ENCODE measurements around the gene PRSS22. TPM values are rescaled to one million over a fixed set of nuclear protein-coding genes. Genes with fewer than 3 reads are reported as not detected.

PRSS22 gene
- total and polyA plus RNA-seq, 2 experiments from 2014 or later = 1.3 to 2.0 TPM

- Histone ChIP-seq H3K9me2 (ENCODE audit: insufficient read depth) (no peaks in the 10 kb centered on the region), H3K4me2 (no peak overlapping the region), H3K4me3 (no peak overlapping the region), H3K36me3 (ENCODE audit: insufficient read depth) (no peaks in the 10 kb centered on the region), H3K27me3 (ENCODE audit: insufficient read depth) (no peaks in the 10 kb centered on the region), H3K79me2 (replicated peaks; ENCODE audit: insufficient read depth) (no peaks in the 10 kb centered on the region), H3F3A (replicated peaks; ENCODE audit: low read depth) (no peaks in the 10 kb centered on the region), H2AFZ (no peak overlapping the region), H3K4me1 (ENCODE audit: insufficient read depth) (no peaks in the 10 kb centered on the region), H4K20me1 (replicated peaks; ENCODE audit: insufficient read depth) (no peaks in the 10 kb centered on the region), H3K27ac (ENCODE audit: low read depth) (no peak overlapping the region)
- Mint-ChIP-seq H3K4me1 (no peaks in the 10 kb centered on the region), H3K36me3 (ENCODE audit: low read depth) (no peaks in the 10 kb centered on the region), H3K27ac (no peak overlapping the region), H3K9me3 (no peaks in the 10 kb centered on the region), H3K27me3 (ENCODE audit: insufficient read depth, low read depth, poor library complexity) (peaks cover 6% of the 10 kb centered on the region), H3K4me3 (no peak overlapping the region)
- TF ChIP-seq POLR2AphosphoS5 (IDR thresholded peaks at IDR 0.05; ENCODE audit: low read depth) (no peak), ZNF331 (CRISPR knock-in tag; IDR thresholded peaks at IDR 0.05; ENCODE audit: low read depth) (no peak), REST (IDR thresholded peaks at IDR 0.05; ENCODE audit: unreplicated experiment) (no peak), EZH2 (IDR thresholded peaks at IDR 0.05; ENCODE audit: low read depth, unreplicated experiment) (no peak), ZNF114 (CRISPR knock-in tag; IDR thresholded peaks at IDR 0.05) (no peak), ZNF462 (CRISPR knock-in tag; IDR thresholded peaks at IDR 0.05) (no peak), STAT1 (IDR thresholded peaks at IDR 0.05; ENCODE audit: unreplicated experiment) (no peak), EZH2phosphoT487 (IDR thresholded peaks at IDR 0.05; ENCODE audit: unreplicated experiment) (no peak), NANOG (IDR thresholded peaks at IDR 0.05; ENCODE audit: borderline replicate concordance) (no peak), CREB1 (CRISPR knock-in tag; IDR thresholded peaks at IDR 0.05; ENCODE audit: low read depth) (no peak), CTCF (conservative IDR thresholded peaks at IDR 0.05; ENCODE audit: low read depth in 2 of 2) (no peak), JUNB (IDR thresholded peaks at IDR 0.05; ENCODE audit: unreplicated experiment) (no peak), ETS1 (IDR thresholded peaks at IDR 0.05) (no peak)
- ATAC-seq = no peak
- no peak for DNase-seq (ENCODE audit: low spot score)
These were observed 37.0 kb downstream of the PRSS22 start for GRCh38 chr16:2820836-2821486.

Measured in GM23338 (cell line).